ENCODE measurements around the gene CAD.
"Not testable (repeated sequence)": the region's sequence is repeated elsewhere in the genome, so short reads cannot be mapped to it uniquely, and the experiment has no call there.

DNA sequence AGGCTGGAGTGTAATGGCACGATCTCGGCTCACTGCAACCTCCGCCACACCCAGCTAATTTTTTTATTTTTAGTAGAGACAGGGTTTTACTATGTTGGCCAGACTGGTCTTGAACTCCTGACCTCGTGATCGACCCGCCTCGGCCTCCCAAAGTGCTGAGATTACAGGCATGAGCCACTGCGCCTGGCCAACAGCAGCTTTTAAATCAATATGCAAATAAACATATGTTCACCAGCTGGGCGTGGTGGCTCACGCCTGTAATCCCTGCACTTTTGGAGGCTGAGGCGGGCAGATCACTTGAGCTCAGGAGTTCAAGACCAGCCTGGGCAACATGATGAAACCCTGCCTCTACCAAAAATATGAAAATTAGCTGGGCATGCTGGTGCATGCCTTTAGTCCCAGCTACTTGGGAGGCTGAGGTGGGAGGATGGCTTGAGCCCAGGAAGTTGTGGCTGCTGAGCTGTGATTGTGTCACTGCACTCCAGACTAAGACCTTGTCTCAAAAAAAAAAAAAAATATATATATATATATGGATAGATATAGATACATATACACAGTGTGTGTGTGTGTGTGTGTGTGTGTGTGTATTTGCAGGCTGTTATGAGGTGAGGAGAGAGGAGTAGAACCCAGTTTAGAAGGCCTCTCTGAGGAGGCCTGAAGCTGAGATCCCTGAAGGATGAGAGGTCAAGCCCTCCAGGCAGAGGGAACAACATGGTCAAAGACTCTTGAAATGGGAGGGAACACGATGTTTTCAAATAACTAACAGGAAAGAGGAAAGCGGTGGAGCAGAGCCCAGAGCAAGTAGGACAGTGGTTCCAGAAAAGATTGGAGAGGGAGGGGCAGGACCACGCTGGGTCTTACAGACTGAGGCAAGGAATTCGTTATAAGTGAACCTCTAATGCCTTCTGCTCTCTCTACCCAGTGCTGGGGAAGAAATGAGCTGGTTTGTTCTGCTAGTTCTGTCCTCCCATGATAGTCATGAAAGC lies 55.7 kb downstream of the CAD start:
- TF ChIP-seq YY1 (IDR thresholded peaks at IDR 0.05); TAF1 (conservative IDR thresholded peaks at IDR 0.05); JUND (IDR thresholded peaks at IDR 0.05): not testable (repeated sequence)
- peak in 1 of 2 donors; percentile 17 for TF ChIP-seq RXRA (IDR thresholded peaks at IDR 0.05)
- TF ChIP-seq, protein P1, sequence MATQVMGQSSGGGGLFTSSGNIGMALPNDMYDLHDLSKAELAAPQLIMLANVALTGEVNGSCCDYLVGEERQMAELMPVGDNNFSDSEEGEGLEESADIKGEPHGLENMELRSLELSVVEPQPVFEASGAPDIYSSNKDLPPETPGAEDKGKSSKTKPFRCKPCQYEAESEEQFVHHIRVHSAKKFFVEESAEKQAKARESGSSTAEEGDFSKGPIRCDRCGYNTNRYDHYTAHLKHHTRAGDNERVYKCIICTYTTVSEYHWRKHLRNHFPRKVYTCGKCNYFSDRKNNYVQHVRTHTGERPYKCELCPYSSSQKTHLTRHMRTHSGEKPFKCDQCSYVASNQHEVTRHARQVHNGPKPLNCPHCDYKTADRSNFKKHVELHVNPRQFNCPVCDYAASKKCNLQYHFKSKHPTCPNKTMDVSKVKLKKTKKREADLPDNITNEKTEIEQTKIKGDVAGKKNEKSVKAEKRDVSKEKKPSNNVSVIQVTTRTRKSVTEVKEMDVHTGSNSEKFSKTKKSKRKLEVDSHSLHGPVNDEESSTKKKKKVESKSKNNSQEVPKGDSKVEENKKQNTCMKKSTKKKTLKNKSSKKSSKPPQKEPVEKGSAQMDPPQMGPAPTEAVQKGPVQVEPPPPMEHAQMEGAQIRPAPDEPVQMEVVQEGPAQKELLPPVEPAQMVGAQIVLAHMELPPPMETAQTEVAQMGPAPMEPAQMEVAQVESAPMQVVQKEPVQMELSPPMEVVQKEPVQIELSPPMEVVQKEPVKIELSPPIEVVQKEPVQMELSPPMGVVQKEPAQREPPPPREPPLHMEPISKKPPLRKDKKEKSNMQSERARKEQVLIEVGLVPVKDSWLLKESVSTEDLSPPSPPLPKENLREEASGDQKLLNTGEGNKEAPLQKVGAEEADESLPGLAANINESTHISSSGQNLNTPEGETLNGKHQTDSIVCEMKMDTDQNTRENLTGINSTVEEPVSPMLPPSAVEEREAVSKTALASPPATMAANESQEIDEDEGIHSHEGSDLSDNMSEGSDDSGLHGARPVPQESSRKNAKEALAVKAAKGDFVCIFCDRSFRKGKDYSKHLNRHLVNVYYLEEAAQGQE (IDR thresholded peaks at IDR 0.05): not testable (repeated sequence)
- TF ChIP-seq, protein P2, sequence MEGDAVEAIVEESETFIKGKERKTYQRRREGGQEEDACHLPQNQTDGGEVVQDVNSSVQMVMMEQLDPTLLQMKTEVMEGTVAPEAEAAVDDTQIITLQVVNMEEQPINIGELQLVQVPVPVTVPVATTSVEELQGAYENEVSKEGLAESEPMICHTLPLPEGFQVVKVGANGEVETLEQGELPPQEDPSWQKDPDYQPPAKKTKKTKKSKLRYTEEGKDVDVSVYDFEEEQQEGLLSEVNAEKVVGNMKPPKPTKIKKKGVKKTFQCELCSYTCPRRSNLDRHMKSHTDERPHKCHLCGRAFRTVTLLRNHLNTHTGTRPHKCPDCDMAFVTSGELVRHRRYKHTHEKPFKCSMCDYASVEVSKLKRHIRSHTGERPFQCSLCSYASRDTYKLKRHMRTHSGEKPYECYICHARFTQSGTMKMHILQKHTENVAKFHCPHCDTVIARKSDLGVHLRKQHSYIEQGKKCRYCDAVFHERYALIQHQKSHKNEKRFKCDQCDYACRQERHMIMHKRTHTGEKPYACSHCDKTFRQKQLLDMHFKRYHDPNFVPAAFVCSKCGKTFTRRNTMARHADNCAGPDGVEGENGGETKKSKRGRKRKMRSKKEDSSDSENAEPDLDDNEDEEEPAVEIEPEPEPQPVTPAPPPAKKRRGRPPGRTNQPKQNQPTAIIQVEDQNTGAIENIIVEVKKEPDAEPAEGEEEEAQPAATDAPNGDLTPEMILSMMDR (IDR thresholded peaks at IDR 0.05; ENCODE audit: low read depth, low read length, missing input control): not testable (repeated sequence)
- TF ChIP-seq, protein P3, sequence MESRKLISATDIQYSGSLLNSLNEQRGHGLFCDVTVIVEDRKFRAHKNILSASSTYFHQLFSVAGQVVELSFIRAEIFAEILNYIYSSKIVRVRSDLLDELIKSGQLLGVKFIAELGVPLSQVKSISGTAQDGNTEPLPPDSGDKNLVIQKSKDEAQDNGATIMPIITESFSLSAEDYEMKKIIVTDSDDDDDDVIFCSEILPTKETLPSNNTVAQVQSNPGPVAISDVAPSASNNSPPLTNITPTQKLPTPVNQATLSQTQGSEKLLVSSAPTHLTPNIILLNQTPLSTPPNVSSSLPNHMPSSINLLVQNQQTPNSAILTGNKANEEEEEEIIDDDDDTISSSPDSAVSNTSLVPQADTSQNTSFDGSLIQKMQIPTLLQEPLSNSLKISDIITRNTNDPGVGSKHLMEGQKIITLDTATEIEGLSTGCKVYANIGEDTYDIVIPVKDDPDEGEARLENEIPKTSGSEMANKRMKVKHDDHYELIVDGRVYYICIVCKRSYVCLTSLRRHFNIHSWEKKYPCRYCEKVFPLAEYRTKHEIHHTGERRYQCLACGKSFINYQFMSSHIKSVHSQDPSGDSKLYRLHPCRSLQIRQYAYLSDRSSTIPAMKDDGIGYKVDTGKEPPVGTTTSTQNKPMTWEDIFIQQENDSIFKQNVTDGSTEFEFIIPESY (IDR thresholded peaks at IDR 0.05): not testable (repeated sequence)
- TF ChIP-seq, protein P4, sequence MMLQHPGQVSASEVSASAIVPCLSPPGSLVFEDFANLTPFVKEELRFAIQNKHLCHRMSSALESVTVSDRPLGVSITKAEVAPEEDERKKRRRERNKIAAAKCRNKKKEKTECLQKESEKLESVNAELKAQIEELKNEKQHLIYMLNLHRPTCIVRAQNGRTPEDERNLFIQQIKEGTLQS (IDR thresholded peaks at IDR 0.05): not testable (repeated sequence)

Data from liver (tissue), 3 donors.